Calu3 (cell line): ENCODE measurements around the gene SRGAP3. TPM values are rescaled to one million over a fixed set of nuclear protein-coding genes. Genes with fewer than 3 reads are reported as not detected.

Experiments
- BruUV-seq: library from RNA; stranded (reverse); fragments of 400-500 nt; replicated peaks from 2 replicates; lab custom pipeline; 2021; lab: Mats Ljungman, UMichigan
- CTCF ChIA-PET: fragments of 300-600 bp; sonication (Branson Sonifier 250); formaldehyde crosslinking; loops from one replicate; lab custom pipeline; 2022; ENCODE audit warnings: antibody characterized with exemption; lab: Charles Lee
- DNase-seq: peaks from one replicate; pipeline ENCODE4 v3.0.0; 2022
- H3K27ac Mint-ChIP-seq: one replicate; pipeline ENCODE4 v1.8.0; 2022; ENCODE audit warnings: mixed read lengths; ENCODE audit not compliant: unreplicated experiment
- H3K27me3 Mint-ChIP-seq: one replicate; pipeline ENCODE4 v1.8.0; 2022; ENCODE audit warnings: mixed read lengths; ENCODE audit not compliant: unreplicated experiment
- H3K36me3 Mint-ChIP-seq: one replicate; pipeline ENCODE4 v1.8.0; 2022; ENCODE audit warnings: mild to moderate bottlenecking, moderate library complexity, mixed read lengths; ENCODE audit not compliant: insufficient read depth, unreplicated experiment
- H3K4me1 Mint-ChIP-seq: one replicate; pipeline ENCODE4 v1.8.0; 2022; ENCODE audit warnings: mild to moderate bottlenecking, low read depth, mixed read lengths; ENCODE audit not compliant: unreplicated experiment
- H3K4me3 Mint-ChIP-seq: one replicate; pipeline ENCODE4 v1.8.0; 2022; ENCODE audit warnings: mild to moderate bottlenecking, low read depth, moderate library complexity, mixed read lengths; ENCODE audit not compliant: unreplicated experiment
- H3K9me3 Mint-ChIP-seq: one replicate; pipeline ENCODE4 v1.8.0; 2022; ENCODE audit warnings: low read depth, mixed read lengths; ENCODE audit not compliant: unreplicated experiment
- CTCF ChIP-seq: fragments of 200-600 bp; IDR thresholded peaks from one replicate; pipeline ENCODE4 v1.8.0; 2022; ENCODE audit warnings: antibody characterized with exemption; ENCODE audit not compliant: unreplicated experiment
- intact Hi-C: fragments of 100-400 bp; cut with micrococcal nuclease; formaldehyde crosslinking; loops from one replicate; pipeline ENCODE4 v1.10.0; 2022; ENCODE audit not compliant: unreplicated experiment
- total RNA-seq: library from RNA; stranded (reverse); gene quantifications from 2 replicates; pipeline ENCODE4 v1.2.3, GENCODE V29; 2022

The SRGAP3 gene
- total RNA-seq, 1 experiment from 2014 or later: 8.2 TPM

GRCh38 chr3:8974458-8974857, 275.0 kb downstream of the SRGAP3 start:
- no peak for TF ChIP-seq CTCF
- BruUV-seq: no TSS peak
- Mint-ChIP-seq H3K9me3 (no peaks in the 10 kb centered on the region), H3K4me1 (no peaks in the 10 kb centered on the region), H3K27me3 (peaks cover 8% of the 10 kb centered on the region), H3K4me3 (no peak overlapping the region), H3K36me3 (no peaks in the 10 kb centered on the region), H3K27ac (no peak overlapping the region)
- CTCF ChIA-PET: no interaction called here
- intact Hi-C loops: no loop called here
- DNase-seq: no peak

GRCh38 chr3:8972639-8973038, 276.8 kb downstream of the SRGAP3 start:
- intact Hi-C loops: no loop called here
- peak; percentile 32 for DNase-seq
- CTCF ChIA-PET: interaction anchor here (1.7 kb wide), 1 partner anchor 330 kb away, joined by 8 read pairs; no protein-coding TSS in a partner anchor

GRCh38 chr3:8970971-8971589, 278.4 kb downstream of the SRGAP3 start:
- Mint-ChIP-seq H3K27ac (no peak overlapping the region), H3K27me3 (no peaks in the 10 kb centered on the region), H3K4me3 (no peak overlapping the region), H3K9me3 (no peaks in the 10 kb centered on the region), H3K36me3 (no peaks in the 10 kb centered on the region), H3K4me1 (peaks cover under 1% of the 10 kb centered on the region)
- TF ChIP-seq CTCF: peak; percentile 81
- DNase-seq: peak; percentile 69
- intact Hi-C loops: loop anchor here (1.0 kb wide), 2 partner anchors 96 to 331 kb away; no protein-coding TSS in a partner anchor
- BruUV-seq: no TSS peak
- CTCF ChIA-PET: interaction anchor here (1.7 kb wide), 1 partner anchor 331 kb away, joined by 8 read pairs; no protein-coding TSS in a partner anchor

More at GRCh38 chr3:8972639-8973038, 276.8 kb downstream of the SRGAP3 start:
- Mint-ChIP-seq H3K4me1 (no peaks in the 10 kb centered on the region), H3K27ac (no peak overlapping the region), H3K27me3 (no peaks in the 10 kb centered on the region), H3K9me3 (no peaks in the 10 kb centered on the region), H3K4me3 (no peak overlapping the region), H3K36me3 (no peaks in the 10 kb centered on the region)
- TF ChIP-seq CTCF: no peak
- no TSS peak for BruUV-seq

DNA sequence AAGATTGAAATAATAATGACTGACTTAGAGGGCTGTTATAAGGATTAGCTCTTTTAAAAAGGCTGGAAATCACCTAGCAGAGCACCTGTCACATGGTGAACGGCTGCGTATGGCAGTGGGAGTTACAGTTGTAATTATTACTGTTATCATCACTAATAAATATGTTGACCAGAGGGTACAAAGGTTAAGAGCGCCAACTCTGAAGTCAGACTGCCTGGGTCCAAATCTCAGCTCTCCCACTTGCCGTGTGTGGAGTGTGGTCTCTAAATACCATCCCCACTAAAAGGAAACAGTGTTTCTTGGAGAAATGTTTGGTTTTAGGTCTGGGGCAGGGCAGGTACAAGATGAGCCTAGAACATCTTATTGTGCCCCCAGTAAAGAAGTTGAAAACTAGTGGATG, 280.2 kb downstream of the SRGAP3 start:
- no TSS peak for BruUV-seq
- no peak for TF ChIP-seq CTCF
- Mint-ChIP-seq H3K4me1 (peaks cover 19% of the 10 kb centered on the region), H3K27ac (no peak overlapping the region), H3K27me3 (no peaks in the 10 kb centered on the region), H3K4me3 (no peak overlapping the region), H3K9me3 (no peaks in the 10 kb centered on the region), H3K36me3 (peaks cover 6% of the 10 kb centered on the region)
- CTCF ChIA-PET: no interaction called here
- intact Hi-C loops: no loop called here
- no peak for DNase-seq
